Fibroblast of lung (primary cell): Measurements from ENCODE around the gene RPS8. TPM values are rescaled to one million over a fixed set of nuclear protein-coding genes. Genes with fewer than 3 reads are reported as not detected.

Source experiments
- DNase-seq, 2 donors: peaks; one replicate each; pipeline versions ENCODE4 v3.0.0 to v3.0.0-alpha.2; 2010; ENCODE audit warnings: low read depth in 2 of 2
- H2AFZ ChIP-seq: 2 replicates; pipeline ENCODE4 v1.5.1; 2012; ENCODE audit warnings: low read length, control low read depth, inconsistent platforms
- H3K27ac ChIP-seq: 2 replicates; pipeline ENCODE4 v1.5.1; 2011; ENCODE audit warnings: low read length, control low read depth; ENCODE audit not compliant: insufficient read depth
- H3K27me3 ChIP-seq: 2 replicates; pipeline ENCODE4 v1.5.1; 2011; ENCODE audit warnings: mild to moderate bottlenecking, low read length; ENCODE audit not compliant: control insufficient read depth, insufficient read depth
- H3K36me3 ChIP-seq: 2 replicates; pipeline ENCODE4 v1.5.1; 2011; ENCODE audit warnings: low read length; ENCODE audit not compliant: control insufficient read depth, insufficient read depth
- H3K4me1 ChIP-seq: 2 replicates; pipeline ENCODE4 v1.5.1; 2011; ENCODE audit warnings: low read length; ENCODE audit not compliant: control insufficient read depth, insufficient read depth; ENCODE audit errors: extremely low read depth
- H3K4me2 ChIP-seq: 2 replicates; pipeline ENCODE4 v1.5.1; 2011; ENCODE audit warnings: low read length, control low read depth; ENCODE audit not compliant: insufficient read depth; ENCODE audit errors: extremely low read depth
- H3K4me3 ChIP-seq, 4 experiments: fragments of 200-600 bp in 1 of 4; sonication (generic) in 1 of 4; replicated peaks in 1 of 4; 2 replicates each; pipeline ENCODE4 v1.5.1; 2011 to 2016; ENCODE audit warnings: low read length in 4 of 4, low read depth in 3 of 4, mild to moderate bottlenecking in 3 of 4, control low read depth in 2 of 4, inconsistent platforms in 1 of 4, mixed read lengths in 1 of 4; ENCODE audit not compliant: insufficient read depth in 1 of 4; ENCODE audit errors: control extremely low read depth in 1 of 4
- H3K79me2 ChIP-seq: 2 replicates; pipeline ENCODE4 v1.5.1; 2012; ENCODE audit warnings: mild to moderate bottlenecking, low read length, inconsistent platforms; ENCODE audit not compliant: control insufficient read depth, insufficient read depth
- H3K9ac ChIP-seq: 2 replicates; pipeline ENCODE4 v1.5.1; 2011; ENCODE audit warnings: mild to moderate bottlenecking, low read length, control low read depth; ENCODE audit not compliant: insufficient read depth
- H3K9me3 ChIP-seq: 2 replicates; pipeline ENCODE4 v1.5.1; 2012; ENCODE audit warnings: low read depth, low read length; ENCODE audit not compliant: control insufficient read depth, insufficient read depth
- H4K20me1 ChIP-seq: 2 replicates; pipeline ENCODE4 v1.5.1; 2011; ENCODE audit warnings: low read length; ENCODE audit not compliant: control insufficient read depth, insufficient read depth; ENCODE audit errors: extremely low read depth
- CTCF ChIP-seq, 2 donors: IDR thresholded peaks in 1 of 2; conservative IDR thresholded peaks in 1 of 2; 1 replicate in 1 of 2; 2 replicates in 1 of 2; pipeline ENCODE4 v1.5.1; 2011 to 2012; ENCODE audit warnings: low read length in 2 of 2, control low read depth in 1 of 2, inconsistent platforms in 1 of 2, low read depth in 1 of 2, mild to moderate bottlenecking in 1 of 2
- EZH2 ChIP-seq: IDR thresholded peaks from 2 replicates; pipeline ENCODE4 v1.5.1; 2012; ENCODE audit warnings: low read length, control low read depth, mild to moderate bottlenecking; ENCODE audit errors: missing control alignments
- polyA plus RNA-seq, 2 donors: library from polyadenylated mRNA; depleted of rRNA in 1 of 2; stranded (reverse) in 1 of 2; unstranded in 1 of 2; fragments of >200 nt; gene quantifications; 2 replicates each; pipeline ENCODE4 v1.2.1, GENCODE V29; 2011 to 2012; ENCODE audit warnings: missing spikeins in 1 of 2
- total RNA-seq: library from RNA; depleted of rRNA; stranded (reverse); fragments of >200 nt; gene quantifications from 2 replicates; pipeline ENCODE4 v1.2.1, GENCODE V29; 2014

RPS8 gene
- total and polyA plus RNA-seq, 2 donors (not counting 1 experiment from before 2014, with no cell fraction given): 1,373 to 2,098 TPM

DNA sequence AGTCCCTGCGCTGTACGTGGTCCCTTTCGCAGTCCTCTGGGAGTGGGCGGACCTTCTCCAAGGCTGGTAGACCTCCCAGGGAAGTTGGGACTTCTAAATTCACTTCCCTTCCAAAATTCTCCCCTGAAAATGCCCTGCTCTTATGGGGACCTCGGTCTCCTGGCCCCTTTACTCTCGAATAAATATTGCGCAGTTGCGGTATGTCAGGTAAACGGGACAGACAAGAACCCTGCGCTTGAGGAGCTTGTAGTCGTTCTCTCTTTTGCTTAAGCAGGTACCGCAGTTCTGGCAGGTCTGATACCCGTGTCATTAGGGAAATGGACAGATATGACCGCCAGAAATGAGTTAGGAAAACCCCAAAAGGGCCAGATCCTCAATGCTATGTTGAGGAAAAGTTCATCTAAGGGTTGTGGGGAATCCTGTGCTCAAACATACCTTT lies 35.1 kb upstream of the RPS8 start:
- Histone ChIP-seq H3K36me3 (no peaks in the 10 kb centered on the region), H3K4me1 (peaks cover 12% of the 10 kb centered on the region), H2AFZ (peak overlapping the region; percentile 80), H3K79me2 (peaks cover 41% of the 10 kb centered on the region), H3K4me3 (peak overlapping the region; percentile 72 to 88 (median 86)), H3K4me2 (peak overlapping the region; percentile 84), H4K20me1 (no peaks in the 10 kb centered on the region), H3K9me3 (no peaks in the 10 kb centered on the region), H3K9ac (peak overlapping the region; percentile 43), H3K27ac (peak overlapping the region; percentile 81), H3K27me3 (no peaks in the 10 kb centered on the region)
- no peak for DNase-seq
- TF ChIP-seq CTCF (conservative IDR thresholded peaks at IDR 0.05 in 1 of 2, IDR thresholded peaks at IDR 0.05 in 1 of 2; ENCODE audit: low read depth in 1 of 2, low read length in 2 of 2) (no peak), EZH2 (no peak)

- Histone ChIP-seq H3K36me3 (peaks cover 8% of the 10 kb centered on the region), H3K27me3 (no peaks in the 10 kb centered on the region), H3K4me3 (no peak overlapping the region), H3K27ac (no peak overlapping the region), H3K4me1 (peaks cover 12% of the 10 kb centered on the region), H3K79me2 (peaks cover 48% of the 10 kb centered on the region), H4K20me1 (no peaks in the 10 kb centered on the region), H3K9ac (no peak overlapping the region), H2AFZ (peak overlapping the region; percentile 58), H3K4me2 (no peak overlapping the region), H3K9me3 (no peaks in the 10 kb centered on the region)
- no peak for TF ChIP-seq CTCF (conservative IDR thresholded peaks at IDR 0.05 in 1 of 2, IDR thresholded peaks at IDR 0.05 in 1 of 2; ENCODE audit: low read depth in 1 of 2, low read length in 2 of 2)
- TF ChIP-seq EZH2: no peak
- no peak for DNase-seq
Observed at GRCh38 chr1:44743211-44743610, 32.1 kb upstream of the RPS8 start.

DNA sequence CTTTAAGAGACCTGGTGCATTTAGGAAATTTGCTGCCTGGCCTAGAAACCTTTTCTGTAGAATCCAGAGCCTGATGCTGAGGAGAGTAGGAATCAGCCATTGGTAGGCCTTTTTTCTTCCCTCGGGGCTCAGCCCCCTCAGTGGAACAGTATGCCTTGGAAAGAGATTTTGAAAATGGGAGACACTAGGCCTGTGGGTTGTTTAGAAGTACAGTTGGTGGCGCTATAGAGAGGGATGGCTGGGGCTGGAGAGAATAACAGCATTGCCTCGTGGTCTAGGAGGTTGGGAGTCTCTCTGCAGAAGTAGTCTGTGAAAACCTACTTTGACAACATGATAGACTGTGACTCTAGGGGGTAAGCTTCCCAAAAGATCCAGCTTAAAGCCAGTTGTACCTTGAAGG lies 27.5 kb upstream of the RPS8 start:
- no peak for TF ChIP-seq EZH2
- TF ChIP-seq CTCF (conservative IDR thresholded peaks at IDR 0.05 in 1 of 2, IDR thresholded peaks at IDR 0.05 in 1 of 2; ENCODE audit: low read depth in 1 of 2, low read length in 2 of 2): peak in 1 of 2 donors; percentile 5
- H3K27ac ChIP-seq: no peak overlapping the region
- H3K4me2 ChIP-seq: no peak overlapping the region
- no peaks in the 10 kb centered on the region for H4K20me1 ChIP-seq
- H3K4me1 ChIP-seq: peaks cover 4% of the 10 kb centered on the region
- H3K9me3 ChIP-seq: no peaks in the 10 kb centered on the region
- H3K36me3 ChIP-seq: peaks cover 16% of the 10 kb centered on the region
- H3K27me3 ChIP-seq: no peaks in the 10 kb centered on the region
- DNase-seq: no peak
- peaks cover 24% of the 10 kb centered on the region for H3K79me2 ChIP-seq
- no peak overlapping the region for H2AFZ ChIP-seq
- H3K4me3 ChIP-seq: no peak overlapping the region
- no peak overlapping the region for H3K9ac ChIP-seq
